B cell (primary cell): Measurements from ENCODE around the gene PSMG1.

Experiments
- EZH2 ChIP-seq: IDR thresholded peaks from 2 replicates; pipeline ENCODE4 v1.6.1; 2012; ENCODE audit warnings: borderline replicate concordance, low read depth, mild to moderate bottlenecking, moderate library complexity, low read length; ENCODE audit not compliant: insufficient read depth, poor library complexity, severe bottlenecking
- TF ChIP-seq, protein P1 (sequence below): fragments of 200-600 bp; IDR thresholded peaks from one replicate; pipeline ENCODE4 v1.8.0; 2022; ENCODE audit warnings: antibody characterized with exemption, mild to moderate bottlenecking

DNA sequence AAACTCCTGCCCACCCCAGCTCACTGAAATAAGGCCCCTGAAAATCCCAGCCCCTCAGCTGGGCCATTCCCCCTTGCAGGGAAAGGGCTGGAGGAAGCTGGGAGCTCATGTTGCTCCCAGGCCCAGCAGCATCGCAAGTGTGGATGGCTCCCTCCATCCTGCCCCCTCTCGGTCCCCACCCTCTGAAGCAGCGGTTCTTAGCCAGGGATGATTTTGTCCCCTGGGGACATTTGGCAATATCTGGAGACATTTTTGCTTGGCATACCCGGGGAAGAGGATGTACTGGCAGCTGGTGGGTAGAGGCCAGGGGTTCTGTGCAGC lies 56.8 kb downstream of the PSMG1 start:
- TF ChIP-seq EZH2: no peak
- TF ChIP-seq, protein P1, sequence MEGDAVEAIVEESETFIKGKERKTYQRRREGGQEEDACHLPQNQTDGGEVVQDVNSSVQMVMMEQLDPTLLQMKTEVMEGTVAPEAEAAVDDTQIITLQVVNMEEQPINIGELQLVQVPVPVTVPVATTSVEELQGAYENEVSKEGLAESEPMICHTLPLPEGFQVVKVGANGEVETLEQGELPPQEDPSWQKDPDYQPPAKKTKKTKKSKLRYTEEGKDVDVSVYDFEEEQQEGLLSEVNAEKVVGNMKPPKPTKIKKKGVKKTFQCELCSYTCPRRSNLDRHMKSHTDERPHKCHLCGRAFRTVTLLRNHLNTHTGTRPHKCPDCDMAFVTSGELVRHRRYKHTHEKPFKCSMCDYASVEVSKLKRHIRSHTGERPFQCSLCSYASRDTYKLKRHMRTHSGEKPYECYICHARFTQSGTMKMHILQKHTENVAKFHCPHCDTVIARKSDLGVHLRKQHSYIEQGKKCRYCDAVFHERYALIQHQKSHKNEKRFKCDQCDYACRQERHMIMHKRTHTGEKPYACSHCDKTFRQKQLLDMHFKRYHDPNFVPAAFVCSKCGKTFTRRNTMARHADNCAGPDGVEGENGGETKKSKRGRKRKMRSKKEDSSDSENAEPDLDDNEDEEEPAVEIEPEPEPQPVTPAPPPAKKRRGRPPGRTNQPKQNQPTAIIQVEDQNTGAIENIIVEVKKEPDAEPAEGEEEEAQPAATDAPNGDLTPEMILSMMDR: no peak
